ENCODE measurements around the gene TTLL11.

Gene TTLL11

GRCh38 chr9:121833061-121833460, 260.0 kb downstream of the TTLL11 start:
- ChIA-PET POLR2A (no interaction called here), CTCF (interaction anchor here (1.6 kb wide), 1 partner anchor 14 kb away, joined by 4 read pairs; no protein-coding TSS in a partner anchor)
- TF ChIP-seq, protein P1, sequence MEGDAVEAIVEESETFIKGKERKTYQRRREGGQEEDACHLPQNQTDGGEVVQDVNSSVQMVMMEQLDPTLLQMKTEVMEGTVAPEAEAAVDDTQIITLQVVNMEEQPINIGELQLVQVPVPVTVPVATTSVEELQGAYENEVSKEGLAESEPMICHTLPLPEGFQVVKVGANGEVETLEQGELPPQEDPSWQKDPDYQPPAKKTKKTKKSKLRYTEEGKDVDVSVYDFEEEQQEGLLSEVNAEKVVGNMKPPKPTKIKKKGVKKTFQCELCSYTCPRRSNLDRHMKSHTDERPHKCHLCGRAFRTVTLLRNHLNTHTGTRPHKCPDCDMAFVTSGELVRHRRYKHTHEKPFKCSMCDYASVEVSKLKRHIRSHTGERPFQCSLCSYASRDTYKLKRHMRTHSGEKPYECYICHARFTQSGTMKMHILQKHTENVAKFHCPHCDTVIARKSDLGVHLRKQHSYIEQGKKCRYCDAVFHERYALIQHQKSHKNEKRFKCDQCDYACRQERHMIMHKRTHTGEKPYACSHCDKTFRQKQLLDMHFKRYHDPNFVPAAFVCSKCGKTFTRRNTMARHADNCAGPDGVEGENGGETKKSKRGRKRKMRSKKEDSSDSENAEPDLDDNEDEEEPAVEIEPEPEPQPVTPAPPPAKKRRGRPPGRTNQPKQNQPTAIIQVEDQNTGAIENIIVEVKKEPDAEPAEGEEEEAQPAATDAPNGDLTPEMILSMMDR (IDR thresholded peaks at IDR 0.05; ENCODE audit: control extremely low read depth, extremely low read depth, low read depth, missing control alignments): no peak
- no peak for DNase-seq (ENCODE audit: extremely low spot score)

GRCh38 chr9:121831869-121832268, 261.2 kb downstream of the TTLL11 start:
- CTCF ChIA-PET: interaction anchor here (1.8 kb wide), 1 partner anchor 10 kb away, joined by 4 read pairs; no protein-coding TSS in a partner anchor
- no peak for DNase-seq (ENCODE audit: extremely low spot score)
- POLR2A ChIA-PET: no interaction called here
- TF ChIP-seq, protein P1 (IDR thresholded peaks at IDR 0.05; ENCODE audit: control extremely low read depth, extremely low read depth, low read depth, missing control alignments): no peak

DNA sequence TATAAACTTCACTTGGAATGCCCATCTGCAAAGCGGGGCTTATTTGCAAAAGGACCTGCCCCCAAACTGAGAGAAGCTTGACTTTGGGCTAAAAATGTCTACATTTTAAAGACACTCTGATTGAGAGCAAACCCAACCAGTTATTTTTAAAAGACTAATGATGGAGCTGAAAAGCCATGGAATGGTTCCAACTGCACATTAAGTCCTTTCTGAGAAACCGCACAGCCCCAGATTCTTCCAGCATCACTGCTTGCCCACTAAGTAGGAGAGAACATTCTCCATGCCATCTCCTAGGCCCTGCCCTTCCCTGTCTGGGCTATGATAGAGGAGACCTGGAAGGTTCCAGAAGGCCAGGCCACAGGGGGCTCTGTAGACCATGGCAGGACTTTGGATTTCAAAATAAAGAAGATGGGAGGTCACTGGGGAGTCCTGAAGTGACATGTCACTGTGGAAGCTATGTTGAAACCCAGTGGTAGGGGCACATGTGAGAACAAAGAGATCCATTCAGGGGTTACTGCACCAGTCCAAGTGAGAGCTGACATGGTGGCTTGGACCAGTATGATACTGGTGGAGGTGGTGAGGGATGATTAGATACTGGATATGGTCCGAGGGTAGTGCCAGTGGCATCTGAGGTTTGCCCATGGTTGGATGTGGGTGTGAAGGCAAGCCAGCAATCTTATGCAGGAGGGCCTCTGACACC, 262.5 kb downstream of the TTLL11 start:
- CTCF ChIA-PET: interaction anchor here (1.8 kb wide), 1 partner anchor 11 kb away, joined by 4 read pairs; no protein-coding TSS in a partner anchor
- TF ChIP-seq, protein P1 (IDR thresholded peaks at IDR 0.05; ENCODE audit: control extremely low read depth, extremely low read depth, low read depth, missing control alignments): no peak
- POLR2A ChIA-PET: no interaction called here
- no peak for DNase-seq (ENCODE audit: extremely low spot score)

GRCh38 chr9:121827251-121827967, 265.7 kb downstream of the TTLL11 start:
- ChIA-PET POLR2A (no interaction called here), CTCF (no interaction called here)

GRCh38 chr9:121826711-121827110, 266.4 kb downstream of the TTLL11 start:
- no peak for DNase-seq (ENCODE audit: extremely low spot score)
- TF ChIP-seq, protein P1 (IDR thresholded peaks at IDR 0.05; ENCODE audit: control extremely low read depth, extremely low read depth, low read depth, missing control alignments): no peak
- CTCF ChIA-PET: no interaction called here
- POLR2A ChIA-PET: no interaction called here

More at GRCh38 chr9:121827251-121827967, 265.7 kb downstream of the TTLL11 start:
- no peak for DNase-seq (ENCODE audit: extremely low spot score)
- TF ChIP-seq, protein P1 (IDR thresholded peaks at IDR 0.05; ENCODE audit: control extremely low read depth, extremely low read depth, low read depth, missing control alignments): no peak

GRCh38 chr9:121825031-121825691, 267.9 kb downstream of the TTLL11 start:
- TF ChIP-seq, protein P1 (IDR thresholded peaks at IDR 0.05; ENCODE audit: control extremely low read depth, extremely low read depth, low read depth, missing control alignments): no peak
- POLR2A ChIA-PET: no interaction called here
- CTCF ChIA-PET: interaction anchor here (1.1 kb wide), 1 partner anchor 34 kb away, joined by 3 read pairs; no protein-coding TSS in a partner anchor
- DNase-seq (ENCODE audit: extremely low spot score): no peak

All from GM10248 (cell line).